Caco-2 (cell line): ENCODE results near the gene CFAP77. TPM values are rescaled to one million over a fixed set of nuclear protein-coding genes. Genes with fewer than 3 reads are reported as not detected.

Source experiments
- BruUV-seq: library from RNA; stranded (reverse); fragments of 400-500 nt; replicated peaks from 2 replicates; lab custom pipeline; 2021; lab: Mats Ljungman, UMichigan
- CTCF ChIA-PET: fragments of 300-600 bp; sonication (Branson Sonifier 250); formaldehyde crosslinking; loops from one replicate; lab custom pipeline; 2022; ENCODE audit warnings: antibody characterized with exemption; lab: Charles Lee
- POLR2A ChIA-PET: fragments of 300-600 bp; sonication (Branson Sonifier 250); formaldehyde crosslinking; loops from one replicate; lab custom pipeline; 2022; ENCODE audit warnings: antibody characterized with exemption; lab: Charles Lee
- DNase-seq, 2 experiments: peaks; one replicate each; pipeline versions ENCODE4 v3.0.0 to v3.0.0-alpha.2; 2020 to 2022
- H3K27me3 ChIP-seq: replicated peaks from 2 replicates; pipeline ENCODE4 v1.6.0; 2011; ENCODE audit warnings: low read length; ENCODE audit not compliant: control insufficient read depth, insufficient read depth
- H3K36me3 ChIP-seq: 2 replicates; pipeline ENCODE4 v1.5.1; 2011; ENCODE audit warnings: low read length; ENCODE audit not compliant: control insufficient read depth, insufficient read depth
- H3K4me1 ChIP-seq: fragments of 250-450 bp; sonication (Bioruptor Pico); 2 replicates; pipeline ENCODE4 v1.5.1; 2020; ENCODE audit warnings: mild to moderate bottlenecking
- H3K4me3 ChIP-seq: 2 replicates; pipeline ENCODE4 v1.5.1; 2011; ENCODE audit warnings: low read depth, mild to moderate bottlenecking, control low read depth, low read length
- H3K9me3 ChIP-seq: fragments of 250-450 bp; sonication (Bioruptor Pico); 2 replicates; pipeline ENCODE4 v1.5.1; 2020; ENCODE audit warnings: mild to moderate bottlenecking, moderate library complexity
- H3K27ac Mint-ChIP-seq: one replicate; pipeline ENCODE4 v1.8.0; 2022; ENCODE audit warnings: mixed read lengths; ENCODE audit not compliant: unreplicated experiment
- H3K27me3 Mint-ChIP-seq: one replicate; pipeline ENCODE4 v1.8.0; 2022; ENCODE audit warnings: mixed read lengths; ENCODE audit not compliant: insufficient read depth, unreplicated experiment
- H3K36me3 Mint-ChIP-seq: one replicate; pipeline ENCODE4 v1.8.0; 2022; ENCODE audit warnings: mild to moderate bottlenecking, mixed read lengths; ENCODE audit not compliant: insufficient read depth, unreplicated experiment
- H3K4me1 Mint-ChIP-seq: one replicate; pipeline ENCODE4 v1.8.0; 2022; ENCODE audit warnings: low read depth, mixed read lengths; ENCODE audit not compliant: unreplicated experiment
- H3K4me3 Mint-ChIP-seq: one replicate; pipeline ENCODE4 v1.8.0; 2022; ENCODE audit warnings: mild to moderate bottlenecking, moderate library complexity, mixed read lengths; ENCODE audit not compliant: unreplicated experiment
- H3K9me3 Mint-ChIP-seq: one replicate; pipeline ENCODE4 v1.8.0; 2022; ENCODE audit warnings: mixed read lengths; ENCODE audit not compliant: unreplicated experiment
- intact Hi-C: fragments of 100-400 bp; cut with micrococcal nuclease; formaldehyde crosslinking; loops from one replicate; pipeline ENCODE4 v1.10.0; 2022; ENCODE audit not compliant: unreplicated experiment
- total RNA-seq: library from RNA; stranded (reverse); gene quantifications from 2 replicates; pipeline ENCODE4 v1.2.3, GENCODE V29; 2022
- TF ChIP-seq, protein P1 (sequence below), 2 experiments: fragments of 200-600 bp in 1 of 2; IDR thresholded peaks; 1 replicate in 1 of 2; 2 replicates in 1 of 2; pipeline versions ENCODE4 v1.5.1 to v1.8.0; 2011 to 2022; ENCODE audit warnings: antibody characterized with exemption in 1 of 2, control low read depth in 1 of 2, inconsistent platforms in 1 of 2, low read depth in 1 of 2, low read length in 1 of 2, mild to moderate bottlenecking in 1 of 2, moderate library complexity in 1 of 2; ENCODE audit not compliant: insufficient read depth in 1 of 2, severe bottlenecking in 1 of 2, unreplicated experiment in 1 of 2

Gene CFAP77
- total RNA-seq, 1 experiment from 2014 or later = not detected

DNA sequence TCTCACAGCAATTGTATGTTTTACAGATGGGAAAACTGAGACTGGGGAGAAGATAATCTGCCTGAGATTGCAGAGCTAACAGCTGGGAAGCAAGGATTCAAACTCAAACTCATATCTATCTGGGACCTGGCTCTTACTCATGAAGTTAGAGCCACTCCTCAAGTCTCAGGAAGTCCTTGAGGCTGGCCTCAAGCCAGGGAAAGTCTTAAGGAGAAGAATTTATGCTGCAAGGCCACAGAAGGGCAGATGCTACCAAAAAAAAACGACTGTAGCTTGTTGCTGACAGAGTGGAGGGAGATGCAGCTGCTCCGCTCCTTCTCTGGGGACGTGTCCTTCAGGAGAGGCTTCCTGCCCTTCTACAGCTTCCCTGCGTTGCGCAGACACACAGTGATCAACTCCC, 212.1 kb downstream of the CFAP77 start:
- H3K4me3 ChIP-seq = no peak overlapping the region
- H3K4me1 ChIP-seq = no peaks in the 10 kb centered on the region
- H3K9me3 ChIP-seq = no peaks in the 10 kb centered on the region
- Mint-ChIP-seq H3K36me3 (peaks cover 46% of the 10 kb centered on the region), H3K4me3 (no peak overlapping the region), H3K4me1 (no peaks in the 10 kb centered on the region), H3K27me3 (no peaks in the 10 kb centered on the region), H3K9me3 (no peaks in the 10 kb centered on the region), H3K27ac (no peak overlapping the region)
- ChIA-PET POLR2A (no interaction called here), CTCF (no interaction called here)
- BruUV-seq = no TSS peak
- TF ChIP-seq, protein P1, sequence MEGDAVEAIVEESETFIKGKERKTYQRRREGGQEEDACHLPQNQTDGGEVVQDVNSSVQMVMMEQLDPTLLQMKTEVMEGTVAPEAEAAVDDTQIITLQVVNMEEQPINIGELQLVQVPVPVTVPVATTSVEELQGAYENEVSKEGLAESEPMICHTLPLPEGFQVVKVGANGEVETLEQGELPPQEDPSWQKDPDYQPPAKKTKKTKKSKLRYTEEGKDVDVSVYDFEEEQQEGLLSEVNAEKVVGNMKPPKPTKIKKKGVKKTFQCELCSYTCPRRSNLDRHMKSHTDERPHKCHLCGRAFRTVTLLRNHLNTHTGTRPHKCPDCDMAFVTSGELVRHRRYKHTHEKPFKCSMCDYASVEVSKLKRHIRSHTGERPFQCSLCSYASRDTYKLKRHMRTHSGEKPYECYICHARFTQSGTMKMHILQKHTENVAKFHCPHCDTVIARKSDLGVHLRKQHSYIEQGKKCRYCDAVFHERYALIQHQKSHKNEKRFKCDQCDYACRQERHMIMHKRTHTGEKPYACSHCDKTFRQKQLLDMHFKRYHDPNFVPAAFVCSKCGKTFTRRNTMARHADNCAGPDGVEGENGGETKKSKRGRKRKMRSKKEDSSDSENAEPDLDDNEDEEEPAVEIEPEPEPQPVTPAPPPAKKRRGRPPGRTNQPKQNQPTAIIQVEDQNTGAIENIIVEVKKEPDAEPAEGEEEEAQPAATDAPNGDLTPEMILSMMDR (IDR thresholded peaks at IDR 0.05; ENCODE audit: insufficient read depth in 1 of 2, low read depth in 1 of 2, low read length in 1 of 2, severe bottlenecking in 1 of 2, unreplicated experiment in 1 of 2) = no peak
- no peak for DNase-seq
- H3K27me3 ChIP-seq = no peaks in the 10 kb centered on the region
- H3K36me3 ChIP-seq = no peaks in the 10 kb centered on the region
- intact Hi-C loops = no loop called here

Other genes starting within 250 kb of the CFAP77 start
- gene NTNG2, start 248.2 kb upstream of the CFAP77 start, total RNA-seq = not detected in 2 replicates
- 31.1 and 32.1 TPM in 2 replicates for gene SETX, start 55.2 kb upstream of the CFAP77 start, total RNA-seq
- 11.4 and 12.9 TPM in 2 replicates for gene TTF1, start 3.4 kb upstream of the CFAP77 start, total RNA-seq
- not detected in 2 replicates for gene BARHL1, start 172.4 kb downstream of the CFAP77 start, total RNA-seq